K562 (cell line): Measurements from ENCODE around the gene WASF2. TPM values are rescaled to one million over a fixed set of nuclear protein-coding genes. Genes with fewer than 3 reads are reported as not detected.

ENCODE experiments used
- CREBBP ChIP-seq: IDR thresholded peaks from one replicate; pipeline ENCODE4 v1.6.1; 2012; ENCODE audit warnings: low read depth, mild to moderate bottlenecking, control low read depth, inconsistent platforms, low read length
- FOXK2 ChIP-seq, 2 experiments: fragments of 450-650 bp; IDR thresholded peaks in 1 of 2; conservative IDR thresholded peaks in 1 of 2; 2 replicates each; pipeline ENCODE4 v1.6.1; 2016; ENCODE audit warnings: low read depth in 2 of 2, mild to moderate bottlenecking in 1 of 2
- IRF2 ChIP-seq: sonication (generic); formaldehyde crosslinking; IDR thresholded peaks from 2 replicates; pipeline ENCODE4 v1.8.1; 2022; ENCODE audit warnings: mild to moderate bottlenecking, missing genetic modification reagents
- KLF13 ChIP-seq: fragments of 450-650 bp; IDR thresholded peaks from 2 replicates; pipeline ENCODE4 v1.6.1; 2016; ENCODE audit warnings: missing genetic modification characterization, low read depth, mild to moderate bottlenecking, missing compliant biosample characterization, moderate library complexity, borderline replicate concordance
- MYC ChIP-seq, 2 experiments: fragments of 250-450 bp in 1 of 2; sonication (Bioruptor Pico) in 1 of 2; IDR thresholded peaks; 2 replicates each; pipeline versions ENCODE4 v1.5.1 to v1.6.1; 2012 to 2021; ENCODE audit warnings: low read depth in 2 of 2, borderline replicate concordance in 1 of 2, improper control_type of control experiment in 1 of 2, low read length in 1 of 2, mild to moderate bottlenecking in 1 of 2, moderate library complexity in 1 of 2
- PPARD ChIP-seq: fragments of 250-450 bp; sonication (Bioruptor Pico); IDR thresholded peaks from 2 replicates; pipeline ENCODE4 v1.8.0; 2022; ENCODE audit warnings: inconsistent platforms, mild to moderate bottlenecking, moderate library complexity
- SMC3 ChIP-seq: conservative IDR thresholded peaks from 2 replicates; pipeline ENCODE4 v1.6.1; 2011; ENCODE audit warnings: low read depth, low read length, improper control_type of control experiment; ENCODE audit not compliant: insufficient read depth
- ZKSCAN1 ChIP-seq: fragments of 150-350 bp; IDR thresholded peaks from 2 replicates; pipeline ENCODE4 v1.6.1; 2016; ENCODE audit warnings: low read depth, low read length
- polyA plus RNA-seq, 8 experiments: library from polyadenylated mRNA; depleted of rRNA in 4 of 8; stranded (reverse) in 5 of 8; unstranded in 3 of 8; fragments of >200 nt; fragmentation: Nextera tagmentation in 2 of 8; fragmentation: Illumina TruSeq in 1 of 8; extraction: Ambion mirVana in 2 of 8; extraction: Trizol in 1 of 8; gene quantifications; 2 replicates each; pipeline versions ENCODE4 v1.2.1 to v1.2.3, GENCODE V29; 2011 to 2014; ENCODE audit warnings: inconsistent platforms in 1 of 8, missing spikeins in 1 of 8
- total RNA-seq, 7 experiments: library from RNA; depleted of rRNA in 6 of 7; stranded (reverse); fragments of >200 nt in 6 of 7; fragmentation: Illumina TruSeq in 2 of 7; extraction: Trizol in 2 of 7; gene quantifications; 2 replicates each; pipeline versions ENCODE4 v1.2.1 to v1.2.3, GENCODE V29; 2011 to 2021; ENCODE audit warnings: low replicate concordance in 1 of 7
- TF ChIP-seq, protein P1 (sequence below): fragments of 450-650 bp; formaldehyde crosslinking; IDR thresholded peaks from 2 replicates; pipeline ENCODE4 v1.4.0; 2020; ENCODE audit warnings: mild to moderate bottlenecking, moderate library complexity
- TF ChIP-seq, protein P2 (sequence below): fragments of 450-650 bp; conservative IDR thresholded peaks from 2 replicates; pipeline ENCODE4 v1.6.1; 2016; ENCODE audit warnings: missing genetic modification characterization, low read depth, mild to moderate bottlenecking, control low read depth, missing compliant biosample characterization
- TF ChIP-seq, protein P3 (sequence below): sonication (generic); formaldehyde crosslinking; IDR thresholded peaks from 2 replicates; pipeline ENCODE4 v1.8.1; 2022; ENCODE audit warnings: missing genetic modification reagents
- TF ChIP-seq, protein P4 (sequence below): IDR thresholded peaks from 2 replicates; pipeline ENCODE4 v1.6.1; 2011; ENCODE audit warnings: borderline replicate concordance, low read depth, mild to moderate bottlenecking, moderate library complexity, low read length; ENCODE audit not compliant: insufficient read depth, poor library complexity, severe bottlenecking

WASF2 gene
- total and polyA plus RNA-seq, 9 of the 15 experiments (the other 6 are each of a cell fraction or from before 2014, with no cell fraction given), result 8.2 to 163 (median 31.2) TPM

DNA sequence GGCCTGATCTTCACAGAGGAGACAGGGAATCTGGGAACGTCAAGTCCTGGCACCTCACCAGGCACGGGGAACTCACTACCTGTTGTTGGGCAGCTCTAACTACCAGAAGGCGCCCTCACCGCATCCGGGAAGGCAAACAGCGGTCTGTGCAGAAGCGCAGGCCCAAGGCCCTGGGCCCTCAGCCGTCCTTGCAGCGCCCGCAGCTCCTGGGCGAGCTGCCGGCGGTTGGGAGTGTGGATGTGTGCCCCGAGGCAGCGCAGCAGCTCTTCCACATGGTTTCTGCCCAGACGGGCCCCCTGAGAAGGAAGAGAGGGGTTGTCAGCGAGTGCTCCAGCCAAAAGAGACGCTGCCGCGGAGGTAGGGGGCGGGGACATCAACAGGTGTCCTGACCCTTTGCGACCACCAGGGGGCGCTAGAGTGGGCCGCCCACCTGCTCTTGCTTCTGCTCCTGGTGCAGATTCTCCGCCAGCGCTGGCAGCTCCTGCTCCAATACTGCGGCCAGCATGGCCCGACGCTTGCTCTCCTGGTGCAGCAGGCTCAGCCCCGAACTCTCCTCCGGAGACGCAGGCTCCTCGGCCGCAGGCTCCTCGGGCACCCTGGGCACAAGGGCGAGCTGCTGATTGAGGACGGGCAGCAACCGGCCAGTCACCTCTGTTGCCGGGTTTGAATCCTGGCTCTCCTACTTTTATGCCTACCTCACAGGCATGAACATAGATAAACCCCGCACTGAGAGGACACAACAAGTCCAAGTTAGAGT, 132.5 kb downstream of the WASF2 start (continued):
- TF ChIP-seq SMC3, result peak; percentile 73
- TF ChIP-seq CREBBP, result no peak
- TF ChIP-seq IRF2 (CRISPR knock-in tag), result peak; percentile 25; the same call in 1 of the 2 replicates
- TF ChIP-seq FOXK2 (conservative IDR thresholded peaks at IDR 0.05 in 1 of 2, IDR thresholded peaks at IDR 0.05 in 1 of 2; ENCODE audit: low read depth in 2 of 2), result peak; percentile 34 to 54; a peak in 1 of 4 replicates
- 0 out of 2 replicates have a peak, but pooled peaks have one; percentile 54 for TF ChIP-seq ZKSCAN1
- TF ChIP-seq, protein P1, sequence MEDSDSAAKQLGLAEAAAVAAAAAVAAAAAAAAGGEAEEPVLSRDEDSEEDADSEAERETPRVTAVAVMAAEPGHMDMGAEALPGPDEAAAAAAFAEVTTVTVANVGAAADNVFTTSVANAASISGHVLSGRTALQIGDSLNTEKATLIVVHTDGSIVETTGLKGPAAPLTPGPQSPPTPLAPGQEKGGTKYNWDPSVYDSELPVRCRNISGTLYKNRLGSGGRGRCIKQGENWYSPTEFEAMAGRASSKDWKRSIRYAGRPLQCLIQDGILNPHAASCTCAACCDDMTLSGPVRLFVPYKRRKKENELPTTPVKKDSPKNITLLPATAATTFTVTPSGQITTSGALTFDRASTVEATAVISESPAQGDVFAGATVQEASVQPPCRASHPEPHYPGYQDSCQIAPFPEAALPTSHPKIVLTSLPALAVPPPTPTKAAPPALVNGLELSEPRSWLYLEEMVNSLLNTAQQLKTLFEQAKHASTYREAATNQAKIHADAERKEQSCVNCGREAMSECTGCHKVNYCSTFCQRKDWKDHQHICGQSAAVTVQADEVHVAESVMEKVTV (CRISPR knock-in tag), result peak; percentile 45; the same call in 1 of the 2 replicates
- TF ChIP-seq, protein P2, sequence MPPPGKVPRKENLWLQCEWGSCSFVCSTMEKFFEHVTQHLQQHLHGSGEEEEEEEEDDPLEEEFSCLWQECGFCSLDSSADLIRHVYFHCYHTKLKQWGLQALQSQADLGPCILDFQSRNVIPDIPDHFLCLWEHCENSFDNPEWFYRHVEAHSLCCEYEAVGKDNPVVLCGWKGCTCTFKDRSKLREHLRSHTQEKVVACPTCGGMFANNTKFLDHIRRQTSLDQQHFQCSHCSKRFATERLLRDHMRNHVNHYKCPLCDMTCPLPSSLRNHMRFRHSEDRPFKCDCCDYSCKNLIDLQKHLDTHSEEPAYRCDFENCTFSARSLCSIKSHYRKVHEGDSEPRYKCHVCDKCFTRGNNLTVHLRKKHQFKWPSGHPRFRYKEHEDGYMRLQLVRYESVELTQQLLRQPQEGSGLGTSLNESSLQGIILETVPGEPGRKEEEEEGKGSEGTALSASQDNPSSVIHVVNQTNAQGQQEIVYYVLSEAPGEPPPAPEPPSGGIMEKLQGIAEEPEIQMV (tag), result no peak
- TF ChIP-seq KLF13, result peak; percentile 89
- TF ChIP-seq MYC (IDR thresholded peaks at IDR 0.05; ENCODE audit: low read depth, low read length), result peak; percentile 67
- TF ChIP-seq MYC (CRISPR knock-in tag; IDR thresholded peaks at IDR 0.05; ENCODE audit: borderline replicate concordance, low read depth), result no peak
- TF ChIP-seq, protein P3, sequence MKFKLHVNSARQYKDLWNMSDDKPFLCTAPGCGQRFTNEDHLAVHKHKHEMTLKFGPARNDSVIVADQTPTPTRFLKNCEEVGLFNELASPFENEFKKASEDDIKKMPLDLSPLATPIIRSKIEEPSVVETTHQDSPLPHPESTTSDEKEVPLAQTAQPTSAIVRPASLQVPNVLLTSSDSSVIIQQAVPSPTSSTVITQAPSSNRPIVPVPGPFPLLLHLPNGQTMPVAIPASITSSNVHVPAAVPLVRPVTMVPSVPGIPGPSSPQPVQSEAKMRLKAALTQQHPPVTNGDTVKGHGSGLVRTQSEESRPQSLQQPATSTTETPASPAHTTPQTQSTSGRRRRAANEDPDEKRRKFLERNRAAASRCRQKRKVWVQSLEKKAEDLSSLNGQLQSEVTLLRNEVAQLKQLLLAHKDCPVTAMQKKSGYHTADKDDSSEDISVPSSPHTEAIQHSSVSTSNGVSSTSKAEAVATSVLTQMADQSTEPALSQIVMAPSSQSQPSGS (CRISPR knock-in tag), result 0 out of 2 replicates have a peak, but pooled peaks have one; percentile 52
- no peak for TF ChIP-seq PPARD
- TF ChIP-seq, protein P4, sequence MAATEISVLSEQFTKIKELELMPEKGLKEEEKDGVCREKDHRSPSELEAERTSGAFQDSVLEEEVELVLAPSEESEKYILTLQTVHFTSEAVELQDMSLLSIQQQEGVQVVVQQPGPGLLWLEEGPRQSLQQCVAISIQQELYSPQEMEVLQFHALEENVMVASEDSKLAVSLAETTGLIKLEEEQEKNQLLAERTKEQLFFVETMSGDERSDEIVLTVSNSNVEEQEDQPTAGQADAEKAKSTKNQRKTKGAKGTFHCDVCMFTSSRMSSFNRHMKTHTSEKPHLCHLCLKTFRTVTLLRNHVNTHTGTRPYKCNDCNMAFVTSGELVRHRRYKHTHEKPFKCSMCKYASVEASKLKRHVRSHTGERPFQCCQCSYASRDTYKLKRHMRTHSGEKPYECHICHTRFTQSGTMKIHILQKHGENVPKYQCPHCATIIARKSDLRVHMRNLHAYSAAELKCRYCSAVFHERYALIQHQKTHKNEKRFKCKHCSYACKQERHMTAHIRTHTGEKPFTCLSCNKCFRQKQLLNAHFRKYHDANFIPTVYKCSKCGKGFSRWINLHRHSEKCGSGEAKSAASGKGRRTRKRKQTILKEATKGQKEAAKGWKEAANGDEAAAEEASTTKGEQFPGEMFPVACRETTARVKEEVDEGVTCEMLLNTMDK, result peak; percentile 90
